PC-3 (cell line): ENCODE results near the gene IPCEF1. TPM values are rescaled to one million over a fixed set of nuclear protein-coding genes. Genes with fewer than 3 reads are reported as not detected.

ENCODE experiments used
- ATAC-seq: fragments of 200-7000 bp; cut with Tn5 transposase; 2 replicates; pipeline ENCODE4 v1.9.1; 2020; ENCODE audit warnings: mild to moderate bottlenecking, moderate library complexity
- BruUV-seq: library from RNA; stranded (reverse); fragments of 400-500 nt; replicated peaks from 2 replicates; lab custom pipeline; 2021; lab: Mats Ljungman, UMichigan
- CTCF ChIA-PET: fragments of 300-600 bp; sonication (Branson Sonifier 250); formaldehyde crosslinking; loops from one replicate; lab custom pipeline; 2022; ENCODE audit warnings: antibody characterized with exemption; lab: Charles Lee
- POLR2A ChIA-PET: fragments of 300-600 bp; sonication (Branson Sonifier 250); formaldehyde crosslinking; loops from one replicate; lab custom pipeline; 2022; ENCODE audit warnings: antibody characterized with exemption; ENCODE audit not compliant: unreplicated experiment; lab: Charles Lee
- DNase-seq: peaks from one replicate; pipeline ENCODE4 v3.0.0-alpha.2; 2015
- H2AFZ ChIP-seq: fragments of 300-600 bp; sonication (generic); 2 replicates; pipeline ENCODE4 v1.6.0; 2016; ENCODE audit warnings: antibody characterized with exemption, low read length
- H3F3A ChIP-seq: fragments of 300-600 bp; sonication (generic); one replicate; pipeline ENCODE4 v1.6.0; 2017; ENCODE audit warnings: antibody characterized with exemption, low read length, control low read depth, mild to moderate bottlenecking; ENCODE audit not compliant: unreplicated experiment
- H3K27ac ChIP-seq: fragments of 300-600 bp; sonication (generic); 2 replicates; pipeline ENCODE4 v1.5.1; 2016; ENCODE audit warnings: mild to moderate bottlenecking, low read length
- H3K27me3 ChIP-seq: fragments of 300-600 bp; sonication (generic); 2 replicates; pipeline ENCODE4 v1.6.1; 2016; ENCODE audit warnings: low read length, mixed read lengths
- H3K36me3 ChIP-seq: fragments of 300-600 bp; sonication (generic); 2 replicates; pipeline ENCODE4 v1.6.1; 2016; ENCODE audit warnings: low read depth, mixed run types, low read length, mixed read lengths
- H3K4me1 ChIP-seq: fragments of 300-600 bp; sonication (generic); 2 replicates; pipeline ENCODE4 v1.5.1; 2016; ENCODE audit warnings: low read length; ENCODE audit not compliant: insufficient read depth
- H3K4me2 ChIP-seq: fragments of 300-600 bp; sonication (generic); 2 replicates; pipeline ENCODE4 v1.6.0; 2016; ENCODE audit warnings: low read length
- H3K4me3 ChIP-seq: fragments of 300-600 bp; sonication (generic); 2 replicates; pipeline ENCODE4 v1.5.1; 2016; ENCODE audit warnings: mild to moderate bottlenecking, low read length, mixed read lengths
- H3K79me2 ChIP-seq: fragments of 300-600 bp; sonication (generic); 2 replicates; pipeline ENCODE4 v1.6.1; 2017; ENCODE audit warnings: low read length, mixed read lengths
- H3K9ac ChIP-seq: fragments of 300-600 bp; sonication (generic); 2 replicates; pipeline ENCODE4 v1.6.0; 2016; ENCODE audit warnings: mild to moderate bottlenecking, low read length
- H3K9me2 ChIP-seq: fragments of 300-600 bp; sonication (generic); replicated peaks from 2 replicates; pipeline ENCODE4 v1.6.1; 2016; ENCODE audit warnings: mixed run types, low read length, mixed read lengths
- H3K9me3 ChIP-seq: fragments of 300-600 bp; sonication (generic); 2 replicates; pipeline ENCODE4 v1.6.1; 2016; ENCODE audit warnings: low read length, mixed read lengths
- H4K20me1 ChIP-seq: fragments of 300-600 bp; sonication (generic); 2 replicates; pipeline ENCODE4 v1.6.1; 2016; ENCODE audit warnings: low read length, mixed read lengths
- CTCF ChIP-seq: fragments of 300-600 bp; sonication (generic); conservative IDR thresholded peaks from 2 replicates; pipeline ENCODE4 v1.5.1; 2017; ENCODE audit warnings: antibody characterized with exemption, low read depth, mild to moderate bottlenecking, low read length
- EZH2 ChIP-seq: fragments of 300-600 bp; sonication (generic); IDR thresholded peaks from one replicate; pipeline ENCODE4 v1.6.1; 2017; ENCODE audit warnings: antibody characterized with exemption, mild to moderate bottlenecking, low read length; ENCODE audit not compliant: unreplicated experiment
- EZH2phosphoT487 ChIP-seq: fragments of 300-600 bp; sonication (generic); IDR thresholded peaks from 2 replicates; pipeline ENCODE4 v1.6.1; 2018; ENCODE audit warnings: mild to moderate bottlenecking, antibody characterized with exemption, low read length, borderline replicate concordance
- intact Hi-C: fragments of 100-400 bp; cut with micrococcal nuclease; formaldehyde crosslinking; loops from 2 replicates; pipeline ENCODE4 v1.9.0; 2023
- total RNA-seq: library from RNA; depleted of rRNA; stranded (reverse); fragments of >200 nt; gene quantifications from 2 replicates; pipeline ENCODE4 v1.2.3, GENCODE V29; 2014

IPCEF1 gene
- total RNA-seq, 1 experiment from 2014 or later = 0.29 TPM

GRCh38 chr6:154316131-154316530 lies 40.5 kb downstream of the IPCEF1 start:
- H2AFZ ChIP-seq = no peak overlapping the region
- CTCF ChIA-PET = no interaction called here
- H3F3A ChIP-seq = no peaks in the 10 kb centered on the region
- no peaks in the 10 kb centered on the region for H3K9me3 ChIP-seq
- TF ChIP-seq EZH2phosphoT487 = no peak
- no peak for TF ChIP-seq CTCF
- no peak for TF ChIP-seq EZH2
- no peaks in the 10 kb centered on the region for H3K27me3 ChIP-seq
- POLR2A ChIA-PET = interaction anchor here (0.6 kb wide), 1 partner anchor 20 kb away, joined by 3 read pairs; no protein-coding TSS in a partner anchor
- H3K4me1 ChIP-seq = peaks cover 25% of the 10 kb centered on the region
- H3K4me2 ChIP-seq = 0 out of 2 replicates have a peak overlapping the region, but pooled peaks have one; percentile 5
- no peaks in the 10 kb centered on the region for H4K20me1 ChIP-seq
- no peaks in the 10 kb centered on the region for H3K36me3 ChIP-seq
- no peak overlapping the region for H3K9ac ChIP-seq
- intact Hi-C loops = loop anchor here (2.0 to 5.0 kb wide), 2 partner anchors 13 to 119 kb away; no protein-coding TSS in a partner anchor
- no peak overlapping the region for H3K4me3 ChIP-seq
- BruUV-seq = no TSS peak
- peak overlapping the region; percentile 39; the same call in 1 of the 2 replicates for H3K27ac ChIP-seq
- DNase-seq (peak; percentile 54), ATAC-seq (peak; percentile 85)
- H3K79me2 ChIP-seq = no peaks in the 10 kb centered on the region
- H3K9me2 ChIP-seq = no peaks in the 10 kb centered on the region

- Histone ChIP-seq H4K20me1 (no peaks in the 10 kb centered on the region), H3K4me3 (no peak overlapping the region), H3K36me3 (no peaks in the 10 kb centered on the region), H3K4me2 (no peak overlapping the region), H3K79me2 (no peaks in the 10 kb centered on the region), H2AFZ (no peak overlapping the region), H3F3A (no peaks in the 10 kb centered on the region), H3K27ac (no peak overlapping the region), H3K9me3 (no peaks in the 10 kb centered on the region), H3K9ac (no peak overlapping the region), H3K4me1 (peaks cover 23% of the 10 kb centered on the region), H3K27me3 (no peaks in the 10 kb centered on the region), H3K9me2 (no peaks in the 10 kb centered on the region)
- DNase-seq (peak; percentile 1), ATAC-seq (no peak)
- ChIA-PET CTCF (no interaction called here), POLR2A (no interaction called here)
- TF ChIP-seq EZH2 = no peak
- TF ChIP-seq EZH2phosphoT487 = no peak
- TF ChIP-seq CTCF = no peak
- BruUV-seq = no TSS peak
- intact Hi-C loops = no loop called here
Observed at GRCh38 chr6:154314084-154314483, 42.5 kb downstream of the IPCEF1 start.

GRCh38 chr6:154308986-154309385 lies 47.6 kb downstream of the IPCEF1 start:
- intact Hi-C loops = no loop called here
- no peak overlapping the region for H2AFZ ChIP-seq
- no peaks in the 10 kb centered on the region for H4K20me1 ChIP-seq
- no peak overlapping the region for H3K4me2 ChIP-seq
- no peaks in the 10 kb centered on the region for H3K9me3 ChIP-seq
- H3K4me3 ChIP-seq = no peak overlapping the region
- ChIA-PET CTCF (no interaction called here), POLR2A (no interaction called here)
- H3K36me3 ChIP-seq = no peaks in the 10 kb centered on the region
- H3K9me2 ChIP-seq = no peaks in the 10 kb centered on the region
- H3K27me3 ChIP-seq = no peaks in the 10 kb centered on the region
- no peak overlapping the region for H3K27ac ChIP-seq
- H3K4me1 ChIP-seq = no peaks in the 10 kb centered on the region
- no peak for ATAC-seq
- no peak overlapping the region for H3K9ac ChIP-seq
- TF ChIP-seq EZH2 (no peak), EZH2phosphoT487 (no peak)
- BruUV-seq = no TSS peak
- no peaks in the 10 kb centered on the region for H3F3A ChIP-seq
- DNase-seq = no peak
- no peaks in the 10 kb centered on the region for H3K79me2 ChIP-seq
